Neural cell (in vitro differentiated cells): ENCODE measurements around the gene KBTBD13. TPM values are rescaled to one million over a fixed set of nuclear protein-coding genes. Genes with fewer than 3 reads are reported as not detected.

Experiments used
- H2AFZ ChIP-seq: fragments of 200-600, 300-800 bp; sonication (generic), shearing (Covaris generic); 2 replicates; pipeline ENCODE4 v1.6.0; 2014; ENCODE audit warnings: low read depth, mild to moderate bottlenecking, antibody characterized with exemption, low read length, moderate library complexity
- H3F3A ChIP-seq: fragments of 200-600 bp; shearing (Covaris generic); 2 replicates; pipeline ENCODE4 v1.6.1; 2016; ENCODE audit warnings: mild to moderate bottlenecking, moderate library complexity, mixed read lengths, antibody characterized with exemption, low read length; ENCODE audit not compliant: insufficient read depth, poor library complexity, severe bottlenecking
- H3K27ac ChIP-seq: fragments of 200-600, 300-800 bp; sonication (generic), shearing (Covaris generic); 2 replicates; pipeline ENCODE4 v1.5.1; 2014; ENCODE audit warnings: mild to moderate bottlenecking, low read length, moderate library complexity
- H3K27me3 ChIP-seq: fragments of 300-800, 200-600 bp; sonication (generic), shearing (Covaris generic); 2 replicates; pipeline ENCODE4 v1.6.0; 2014; ENCODE audit warnings: mild to moderate bottlenecking, low read depth, low read length, moderate library complexity; ENCODE audit not compliant: insufficient read depth
- H3K36me3 ChIP-seq: fragments of 300-800, 200-600 bp; sonication (generic), shearing (Covaris generic); 2 replicates; pipeline ENCODE4 v1.5.1; 2014; ENCODE audit warnings: mild to moderate bottlenecking, antibody characterized with exemption, low read length, moderate library complexity; ENCODE audit not compliant: insufficient read depth
- H3K4me2 ChIP-seq: fragments of 300-800, 200-600 bp; sonication (generic), shearing (Covaris generic); 2 replicates; pipeline ENCODE4 v1.6.0; 2014; ENCODE audit warnings: mild to moderate bottlenecking, low read length
- H3K4me3 ChIP-seq: fragments of 300-800, 200-600 bp; sonication (generic), shearing (Covaris generic); 2 replicates; pipeline ENCODE4 v1.5.1; 2014; ENCODE audit warnings: mild to moderate bottlenecking, low read length, moderate library complexity
- H3K79me2 ChIP-seq: fragments of 200-600 bp; shearing (Covaris generic); replicated peaks from 2 replicates; pipeline ENCODE4 v1.6.0; 2014; ENCODE audit warnings: mild to moderate bottlenecking, low read length, moderate library complexity; ENCODE audit not compliant: insufficient read depth
- H3K9ac ChIP-seq: fragments of 300-800, 200-600 bp; sonication (generic), shearing (Covaris generic); 2 replicates; pipeline ENCODE4 v1.6.1; 2016; ENCODE audit warnings: mild to moderate bottlenecking, low read length, mixed read lengths
- H3K9me2 ChIP-seq: fragments of 200-600 bp; shearing (Covaris generic); 2 replicates; pipeline ENCODE4 v1.6.1; 2016; ENCODE audit warnings: mild to moderate bottlenecking, low read length, mixed read lengths; ENCODE audit not compliant: insufficient read depth
- H3K9me3 ChIP-seq: fragments of 200-600, 300-800 bp; sonication (generic), shearing (Covaris generic); 2 replicates; pipeline ENCODE4 v1.6.1; 2016; ENCODE audit warnings: mild to moderate bottlenecking, mixed run types, low read length, moderate library complexity, mixed read lengths
- H4K20me1 ChIP-seq: fragments of 200-600 bp; shearing (Covaris generic); 2 replicates; pipeline ENCODE4 v1.6.1; 2016; ENCODE audit warnings: mild to moderate bottlenecking, mixed run types; ENCODE audit not compliant: insufficient read depth
- CTCF ChIP-seq: fragments of 450-650 bp; IDR thresholded peaks from 2 replicates; pipeline ENCODE4 v1.5.1; 2014; ENCODE audit warnings: antibody characterized with exemption, mild to moderate bottlenecking, moderate library complexity; ENCODE audit not compliant: poor library complexity, severe bottlenecking
- EP300 ChIP-seq: fragments of 450-650 bp; conservative IDR thresholded peaks from 2 replicates; pipeline ENCODE4 v1.6.1; 2014; ENCODE audit warnings: antibody characterized with exemption, mild to moderate bottlenecking, moderate library complexity; ENCODE audit not compliant: poor library complexity, severe bottlenecking
- EZH2 ChIP-seq: fragments of 200-600, 300-800 bp; shearing (Covaris generic), sonication (generic); IDR thresholded peaks from 2 replicates; pipeline ENCODE4 v1.6.1; 2014; ENCODE audit warnings: antibody characterized with exemption, low read length, borderline replicate concordance, mild to moderate bottlenecking; ENCODE audit not compliant: insufficient read depth, poor library complexity, severe bottlenecking
- MXI1 ChIP-seq: fragments of 450-650 bp; conservative IDR thresholded peaks from 2 replicates; pipeline ENCODE4 v1.6.1; 2014; ENCODE audit warnings: antibody characterized with exemption, mild to moderate bottlenecking; ENCODE audit not compliant: poor library complexity, severe bottlenecking
- POLR2AphosphoS5 ChIP-seq: IDR thresholded peaks from 2 replicates; pipeline ENCODE4 v1.6.1; 2012
- RAD21 ChIP-seq: fragments of 450-650 bp; conservative IDR thresholded peaks from 2 replicates; pipeline ENCODE4 v1.6.1; 2014; ENCODE audit warnings: antibody characterized with exemption, mild to moderate bottlenecking, moderate library complexity
- REST ChIP-seq: IDR thresholded peaks from 2 replicates; pipeline ENCODE4 v1.6.1; 2012; ENCODE audit warnings: borderline replicate concordance
- SMC3 ChIP-seq: fragments of 450-650 bp; conservative IDR thresholded peaks from 2 replicates; pipeline ENCODE4 v1.6.1; 2014; ENCODE audit warnings: antibody characterized with exemption, mild to moderate bottlenecking, moderate library complexity; ENCODE audit not compliant: poor library complexity
- TAF1 ChIP-seq: IDR thresholded peaks from 2 replicates; pipeline ENCODE4 v1.6.1; 2012; ENCODE audit warnings: low read depth
- polyA plus RNA-seq: library from polyadenylated mRNA; depleted of rRNA; stranded (reverse); fragments of >200 nt; gene quantifications from 2 replicates; pipeline ENCODE4 v1.2.3, GENCODE V29; 2014

KBTBD13 gene
- polyA plus RNA-seq, 1 donor from 2014 or later, result not detected

GRCh38 chr15:65066635-65067316, 9.8 kb upstream of the KBTBD13 start:
- Histone ChIP-seq H3K9me2 (no peaks in the 10 kb centered on the region), H3K9me3 (no peaks in the 10 kb centered on the region), H3F3A (no peaks in the 10 kb centered on the region), H3K4me2 (no peak overlapping the region), H4K20me1 (no peaks in the 10 kb centered on the region), H2AFZ (no peak overlapping the region), H3K27ac (no peak overlapping the region), H3K36me3 (no peaks in the 10 kb centered on the region), H3K4me3 (no peak overlapping the region), H3K9ac (no peak overlapping the region), H3K27me3 (peaks cover 30% of the 10 kb centered on the region), H3K79me2 (no peaks in the 10 kb centered on the region)
- no peak for TF ChIP-seq REST
- TF ChIP-seq EP300, result no peak
- no peak for TF ChIP-seq RAD21
- TF ChIP-seq SMC3, result no peak
- no peak for TF ChIP-seq EZH2
- TF ChIP-seq MXI1, result no peak
- no peak for TF ChIP-seq CTCF
- TF ChIP-seq POLR2AphosphoS5, result no peak

GRCh38 chr15:65067317-65067644, 9.3 kb upstream of the KBTBD13 start:
- Histone ChIP-seq H3K79me2 (no peaks in the 10 kb centered on the region), H3K9me2 (no peaks in the 10 kb centered on the region), H3K9ac (no peak overlapping the region), H3F3A (no peaks in the 10 kb centered on the region), H3K4me3 (no peak overlapping the region), H3K36me3 (no peaks in the 10 kb centered on the region), H3K9me3 (no peaks in the 10 kb centered on the region), H3K27me3 (peaks cover 30% of the 10 kb centered on the region), H3K27ac (no peak overlapping the region), H4K20me1 (no peaks in the 10 kb centered on the region), H3K4me2 (no peak overlapping the region), H2AFZ (no peak overlapping the region)
- TF ChIP-seq CTCF, result no peak
- TF ChIP-seq EP300, result no peak
- no peak for TF ChIP-seq MXI1
- TF ChIP-seq TAF1, result no peak
- no peak for TF ChIP-seq POLR2AphosphoS5
- no peak for TF ChIP-seq REST
- TF ChIP-seq RAD21, result no peak
- no peak for TF ChIP-seq EZH2
- no peak for TF ChIP-seq SMC3
